Measurements from ENCODE around the gene TMEM213.
A peak's percentile ranks its signal among the peaks of the same experiment; 100 is the strongest.

TMEM213 gene

DNA sequence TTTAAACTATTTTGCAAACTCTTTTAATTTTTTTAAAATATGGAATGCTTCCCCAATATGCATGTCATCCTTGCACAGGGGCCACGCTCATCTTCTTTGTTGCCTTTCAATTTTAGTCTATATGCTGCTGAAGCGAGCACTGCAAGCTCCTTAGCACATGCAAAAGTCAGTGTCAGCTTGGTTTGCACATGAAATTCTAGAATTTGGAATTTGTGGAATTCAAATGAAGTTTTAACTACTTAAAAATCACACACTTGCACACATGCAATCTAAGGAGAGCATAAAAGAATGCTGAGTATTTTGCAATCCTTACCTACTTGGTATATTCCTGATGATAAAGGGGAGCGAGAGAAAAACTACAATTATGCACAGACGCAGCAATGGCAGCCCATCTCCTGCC, 78.5 kb downstream of the TMEM213 start:
- no peak for DNase-seq (ENCODE audit: low spot score)

DNA sequence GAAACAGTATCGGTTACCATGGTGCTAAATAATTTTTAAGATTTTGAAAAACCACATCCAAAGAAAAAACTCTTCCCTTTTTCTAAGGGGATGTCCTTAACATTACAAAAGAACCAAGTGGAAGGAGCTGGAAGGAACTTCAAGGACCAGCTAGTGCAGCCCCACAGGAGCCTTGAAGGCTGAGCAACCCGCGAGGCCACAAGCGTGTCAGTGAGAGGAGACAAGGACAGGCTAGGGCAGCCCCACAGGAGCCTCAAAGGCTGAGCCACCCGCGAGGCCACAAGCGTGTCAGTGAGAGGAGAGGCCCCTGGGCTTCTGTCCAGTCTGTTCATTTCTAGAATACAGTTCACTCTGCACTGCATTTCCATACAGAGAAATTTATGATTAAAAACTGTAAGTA, 80.3 kb downstream of the TMEM213 start:
- DNase-seq (ENCODE audit: low spot score), result no peak

DNA sequence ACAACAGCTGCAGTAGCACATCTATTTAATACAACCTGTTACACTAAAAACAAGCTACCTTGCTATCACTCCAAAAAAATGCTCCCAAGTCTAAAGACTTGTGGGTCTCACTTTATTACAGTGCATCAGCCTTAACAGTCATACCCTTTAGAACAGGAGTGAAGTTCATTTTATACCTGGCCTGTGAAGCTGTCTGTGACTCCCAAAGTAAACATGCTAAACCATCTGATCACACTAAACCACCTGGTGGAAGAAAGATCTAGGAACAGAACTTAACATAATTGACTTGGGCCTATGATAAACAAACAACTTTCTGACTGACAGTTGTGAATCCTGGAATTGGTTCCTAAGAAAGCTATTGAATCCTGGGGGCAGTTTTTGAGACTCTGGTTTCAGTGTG, 81.1 kb downstream of the TMEM213 start:
- no peak for DNase-seq (ENCODE audit: low spot score)

DNA sequence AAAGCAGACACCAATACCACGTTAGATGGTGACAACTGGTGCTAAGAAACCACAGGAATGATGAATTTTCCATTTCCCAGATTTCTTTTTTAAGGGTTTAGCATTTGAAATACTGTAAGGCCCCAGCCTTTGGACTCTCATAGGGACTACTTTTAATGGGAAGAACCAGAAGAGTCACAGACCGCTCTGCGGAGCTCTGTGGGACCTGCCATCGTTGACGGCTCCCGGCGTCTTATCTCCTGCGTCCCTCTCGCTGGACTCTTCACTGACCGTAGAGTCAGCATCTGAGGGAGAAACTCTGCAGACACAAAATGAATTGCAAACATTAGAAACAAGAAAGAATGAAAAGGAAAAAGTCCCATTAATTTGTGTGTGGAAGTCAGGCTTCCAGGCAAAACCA, 81.6 kb downstream of the TMEM213 start:
- DNase-seq (ENCODE audit: low spot score), result no peak

DNA sequence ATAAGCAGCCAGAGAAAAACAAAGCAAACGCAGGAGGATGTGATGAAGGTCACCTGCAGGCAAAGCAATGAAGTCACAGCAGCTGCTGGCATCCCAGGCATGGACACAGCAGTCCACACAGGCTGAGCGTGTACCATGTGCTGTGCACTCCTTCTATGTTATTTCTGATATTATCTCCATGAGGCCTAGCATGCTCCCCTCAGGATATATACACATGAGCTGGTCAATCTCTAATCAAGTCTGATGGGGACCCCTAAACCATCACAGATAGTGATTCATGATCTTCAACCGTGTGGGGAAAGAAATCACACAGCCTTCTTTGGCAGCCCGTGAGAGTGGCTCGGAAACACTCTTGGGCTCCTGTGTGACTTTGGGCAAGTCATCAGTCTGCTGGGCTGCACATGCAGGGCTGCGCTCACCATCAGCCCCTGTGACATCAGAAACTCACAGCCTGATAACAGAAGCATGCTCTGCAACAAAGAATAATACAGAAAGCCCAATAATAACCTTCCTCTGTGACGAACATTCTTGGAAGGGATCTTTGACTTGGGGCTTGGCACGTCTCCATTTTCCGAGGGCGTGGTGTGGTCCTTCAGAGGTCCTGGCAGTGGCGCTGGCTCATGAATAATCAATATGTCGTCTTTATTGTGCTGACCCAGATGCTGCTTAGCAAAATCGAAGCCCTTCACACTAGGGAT, 83.2 kb downstream of the TMEM213 start:
- no peak for DNase-seq (ENCODE audit: low spot score)

DNA sequence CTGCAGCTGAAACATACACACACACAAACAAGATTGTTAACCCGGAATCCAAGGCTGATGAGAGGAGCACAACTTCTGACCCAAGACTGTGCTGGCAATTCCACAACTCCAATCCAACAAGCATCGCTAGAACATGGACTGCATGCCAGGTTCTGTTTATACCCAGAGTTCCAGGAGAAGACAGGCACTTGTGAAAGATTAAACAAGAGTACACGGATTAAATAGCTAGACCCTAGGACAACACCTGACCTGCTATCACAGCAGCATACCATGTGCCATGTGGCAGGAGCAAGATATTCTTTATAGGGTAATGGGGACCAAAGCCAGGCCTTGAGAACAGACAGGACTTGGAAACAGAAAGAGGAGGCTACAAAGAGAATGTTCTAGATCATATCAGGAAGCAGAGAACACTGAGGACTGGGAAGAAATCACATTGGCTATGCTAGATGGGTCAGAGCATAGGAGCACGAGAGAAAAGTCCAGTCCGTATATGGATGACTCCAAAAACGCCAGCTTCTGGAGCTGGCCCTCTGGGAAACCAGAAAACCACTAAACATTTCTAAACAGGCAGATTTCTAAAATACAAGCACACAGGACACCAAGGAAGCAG, 83.9 kb downstream of the TMEM213 start:
- no peak for DNase-seq (ENCODE audit: low spot score)

DNA sequence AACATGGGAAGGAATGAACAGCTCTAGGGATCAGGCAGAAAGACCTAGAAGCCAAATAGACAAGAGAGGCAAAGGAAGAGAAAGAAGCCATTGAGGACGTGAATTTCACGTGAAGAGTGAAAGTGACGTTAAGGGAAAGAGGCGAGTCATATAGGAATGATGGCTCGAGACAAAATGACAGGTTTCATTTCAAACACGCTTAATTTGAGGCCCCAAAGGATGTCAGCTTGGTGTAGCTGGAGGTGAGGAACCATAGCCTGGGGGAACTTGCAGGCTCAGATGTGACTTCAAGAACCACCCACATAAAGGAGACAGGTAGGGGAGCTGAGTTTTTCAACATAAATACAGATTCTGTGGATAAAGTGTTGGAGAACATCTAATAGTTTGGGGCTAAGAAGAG, 84.5 kb downstream of the TMEM213 start:
- DNase-seq (ENCODE audit: low spot score), result no peak

DNA sequence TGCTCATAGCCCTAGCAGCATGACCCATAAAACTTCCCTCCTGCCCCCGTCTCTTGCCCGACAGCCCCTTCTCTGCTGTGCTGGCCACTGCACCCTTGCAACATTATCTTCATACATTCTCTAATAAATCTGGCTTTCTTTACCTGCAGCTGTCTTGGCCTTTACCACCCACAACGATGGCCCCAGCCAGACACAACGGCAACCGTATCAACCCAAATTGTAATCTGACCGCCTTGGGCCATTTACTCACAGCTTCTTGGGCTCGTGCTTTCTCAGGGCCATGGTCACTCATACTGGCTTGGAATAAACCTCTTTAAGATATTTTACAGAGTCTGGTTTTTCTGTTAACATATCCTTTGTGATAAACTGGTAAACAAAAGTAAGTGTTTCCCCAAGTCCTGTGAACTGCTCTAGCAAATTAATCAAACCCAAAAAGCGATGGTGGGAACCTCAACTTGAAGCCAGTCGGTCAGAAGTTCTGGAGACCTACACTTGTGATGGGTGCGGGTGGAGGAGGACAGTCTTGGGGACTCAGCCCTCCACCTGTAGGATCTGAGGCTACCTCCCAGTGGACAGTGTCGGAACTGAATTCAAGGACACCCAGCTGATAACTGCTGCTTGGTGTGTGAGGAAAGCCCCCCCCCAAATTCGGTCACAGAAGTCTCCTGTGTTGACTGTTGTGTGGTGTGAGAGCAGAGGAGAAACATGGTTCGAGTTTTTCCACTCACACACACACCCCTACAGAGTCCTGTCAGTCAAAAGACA, 87.8 kb downstream of the TMEM213 start:
- DNase-seq (ENCODE audit: low spot score), result no peak

DNA sequence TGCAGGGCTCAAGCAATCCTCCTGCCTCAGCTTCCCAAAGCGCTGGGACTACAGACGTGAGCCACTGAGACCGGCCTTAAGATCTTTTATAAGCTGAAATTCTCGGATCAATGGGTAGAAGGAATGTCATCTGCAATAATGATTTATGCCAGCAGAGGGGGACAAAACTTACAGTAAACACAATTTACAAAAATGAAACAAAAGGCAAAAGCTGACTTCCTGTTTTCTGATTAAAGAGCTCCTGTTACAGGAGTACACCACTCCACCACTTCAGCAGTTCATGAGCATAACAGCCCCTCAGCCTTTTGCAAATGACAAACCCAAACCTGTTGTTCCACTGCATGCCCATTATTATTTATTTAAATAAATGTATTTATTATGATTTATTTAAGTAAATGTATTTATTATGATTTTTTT, 88.7 kb downstream of the TMEM213 start:
- peak; percentile 85 for DNase-seq (ENCODE audit: low spot score)

DNA sequence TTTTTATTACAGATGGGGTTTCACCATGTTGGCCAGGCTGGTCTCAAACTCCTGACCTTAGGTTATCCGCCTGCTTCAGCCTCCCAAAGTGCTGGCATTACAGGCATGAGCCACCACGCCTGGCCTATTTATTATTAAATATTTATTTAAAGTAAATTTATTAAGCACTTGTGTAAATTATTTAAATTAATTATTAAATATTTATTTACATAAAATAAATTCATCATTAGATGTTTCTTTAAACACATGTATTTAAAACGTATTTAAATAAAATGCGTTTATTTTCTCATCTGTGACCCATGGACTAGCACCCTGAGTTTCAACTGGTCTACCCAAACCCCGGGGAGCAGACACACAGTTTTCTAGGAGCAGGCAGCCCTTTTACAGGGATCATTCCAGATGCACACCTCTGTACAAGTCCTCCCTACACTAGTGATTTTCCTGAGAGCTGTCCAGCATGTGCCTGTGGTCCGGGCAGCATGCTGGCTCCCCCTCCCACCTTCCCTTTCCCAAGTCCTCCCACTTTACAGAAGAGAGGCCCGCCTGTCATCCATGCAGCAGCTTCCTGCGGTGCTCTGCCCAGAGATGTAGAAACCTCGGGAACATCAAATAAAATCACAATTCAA, 89.4 kb downstream of the TMEM213 start:
- DNase-seq (ENCODE audit: low spot score), result no peak

Data from CD4-positive, alpha-beta T cell treated with Interleukin-2 at 100 ng/mL for 4 hours (primary cell).